HG02571 (cell line): ENCODE measurements around the gene CHRD.

ENCODE experiments used
- ATAC-seq: cut with Tn5 transposase; IDR thresholded peaks from one replicate; pipeline ENCODE4 v1.9.1; 2021; ENCODE audit warnings: mild to moderate bottlenecking, moderate library complexity; ENCODE audit not compliant: unreplicated experiment

CHRD gene

DNA sequence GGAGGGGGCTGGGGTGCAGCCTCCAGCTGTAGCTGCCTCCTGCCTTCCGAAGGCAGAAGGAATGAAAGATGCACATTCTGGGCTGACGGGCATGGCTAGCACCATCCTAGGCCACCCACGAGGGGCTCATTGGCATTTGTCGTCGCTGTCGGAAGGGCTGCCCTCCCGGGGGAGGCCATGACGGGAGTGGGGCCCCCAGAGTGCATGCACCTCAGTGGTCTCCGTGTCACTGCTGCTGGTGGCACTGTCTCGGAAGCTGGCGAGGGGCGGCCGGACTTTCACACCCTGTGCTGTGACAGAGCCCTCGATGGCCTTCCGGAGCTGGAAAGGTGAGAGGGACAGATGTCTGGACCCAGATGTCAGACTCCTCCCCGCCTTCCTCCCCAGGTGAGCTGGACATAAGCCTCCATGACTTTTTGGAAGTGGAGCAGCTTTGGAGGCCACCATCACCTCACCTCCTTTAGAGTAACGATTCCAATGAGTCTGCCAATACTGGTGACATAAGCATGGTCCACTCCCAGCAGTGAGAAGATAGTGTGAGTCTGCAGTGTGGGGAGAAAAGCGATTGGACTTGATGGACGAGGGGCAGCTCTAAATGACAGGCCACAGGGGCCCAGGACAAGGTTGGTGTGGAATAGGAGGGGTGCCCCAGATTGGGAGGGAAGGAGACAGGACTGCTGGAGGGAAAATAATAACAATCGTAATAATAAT, 33.2 kb upstream of the CHRD start:
- ATAC-seq = no peak

DNA sequence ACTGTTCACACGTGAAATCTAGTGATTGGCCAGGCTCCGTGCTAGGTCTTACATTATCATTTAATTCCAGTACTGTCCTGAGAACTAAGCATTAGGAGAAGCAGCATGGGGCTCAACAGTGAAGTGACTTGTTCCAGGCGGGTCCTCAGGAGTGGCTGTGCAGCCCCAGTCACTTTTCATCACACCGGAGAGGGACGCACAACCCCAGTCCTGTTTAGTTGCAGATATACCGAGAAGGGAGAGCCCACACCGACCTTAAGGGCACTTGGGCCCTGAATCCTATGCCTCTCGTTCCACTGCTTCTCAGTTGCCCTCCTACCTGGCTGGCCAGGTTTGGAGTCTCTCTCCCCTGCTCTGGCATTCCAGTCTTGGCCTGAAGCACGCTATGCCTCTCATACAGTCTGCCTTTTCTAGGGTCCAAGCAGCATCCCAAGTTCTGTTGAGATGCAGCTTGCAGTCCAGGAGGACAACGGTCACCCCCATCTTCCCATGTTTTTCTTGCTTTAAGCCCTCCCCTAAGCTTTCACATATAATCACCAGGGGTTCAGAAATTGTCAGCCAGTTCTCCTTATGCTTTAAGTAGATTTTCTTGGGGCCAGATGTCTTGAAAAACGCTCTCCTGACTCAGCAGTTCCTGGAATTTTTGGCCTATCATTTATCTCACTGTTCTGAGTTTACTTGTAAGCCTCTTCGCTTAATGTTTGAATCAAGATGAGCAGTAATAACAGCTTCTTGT, 32.4 kb upstream of the CHRD start:
- no peak for ATAC-seq

DNA sequence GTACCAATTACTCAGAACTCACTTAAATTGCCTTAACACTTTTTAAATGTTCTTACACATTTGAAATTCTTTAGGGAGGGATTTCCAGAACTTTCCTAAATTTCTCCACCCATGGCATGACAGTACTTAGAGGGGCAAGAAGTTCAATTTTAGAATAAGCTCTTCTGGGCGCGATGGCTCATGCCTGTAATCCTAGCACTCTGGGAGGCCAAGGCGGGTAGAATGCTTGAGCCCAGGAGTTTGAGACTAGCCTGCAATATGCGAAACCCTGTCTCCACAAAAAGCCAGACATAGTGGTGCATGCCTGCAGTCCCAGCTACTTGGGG, 31.8 kb upstream of the CHRD start:
- no peak for ATAC-seq

DNA sequence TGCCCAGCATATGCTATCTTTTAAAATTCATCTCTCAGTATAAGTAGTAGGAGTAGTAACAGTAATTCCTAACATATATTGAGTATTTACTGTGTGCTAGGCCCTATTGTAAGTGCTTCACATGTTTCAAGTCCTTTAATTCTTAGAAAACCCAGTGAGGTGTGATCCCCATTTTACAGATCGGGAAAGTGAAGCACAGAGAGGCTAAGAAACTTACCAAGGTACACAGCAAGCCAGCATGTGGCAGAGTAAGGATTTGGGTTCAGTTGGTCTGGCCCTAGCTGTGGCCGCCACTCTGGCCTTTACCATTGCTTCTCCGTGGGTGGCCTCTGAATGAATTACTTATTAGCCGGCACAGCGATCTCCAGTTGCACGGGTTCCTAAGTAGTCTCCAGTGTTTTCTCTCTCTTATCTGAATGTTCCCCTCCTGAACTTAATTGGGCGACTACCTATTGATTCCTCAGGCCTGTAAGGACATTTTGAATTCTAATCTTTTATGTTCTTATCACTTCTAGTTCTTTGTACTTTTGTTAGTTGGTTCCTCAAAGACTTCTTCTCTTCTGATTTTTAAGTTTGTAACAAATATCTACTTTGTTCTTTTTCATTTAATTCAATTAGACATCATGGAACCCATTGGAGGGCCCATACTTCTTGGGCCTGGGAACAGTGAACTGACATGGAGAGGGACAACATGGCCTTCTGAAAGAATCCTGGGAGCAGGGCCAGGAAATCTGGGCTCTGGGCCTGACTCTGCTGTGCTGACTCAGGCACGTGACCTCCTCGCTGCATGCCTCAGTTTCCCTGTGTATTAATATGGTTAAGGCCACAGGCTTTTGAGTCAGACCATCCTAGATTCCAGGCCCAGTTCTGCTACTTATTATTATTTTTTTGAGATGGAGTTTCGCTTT, 30.0 kb upstream of the CHRD start:
- no peak for ATAC-seq

DNA sequence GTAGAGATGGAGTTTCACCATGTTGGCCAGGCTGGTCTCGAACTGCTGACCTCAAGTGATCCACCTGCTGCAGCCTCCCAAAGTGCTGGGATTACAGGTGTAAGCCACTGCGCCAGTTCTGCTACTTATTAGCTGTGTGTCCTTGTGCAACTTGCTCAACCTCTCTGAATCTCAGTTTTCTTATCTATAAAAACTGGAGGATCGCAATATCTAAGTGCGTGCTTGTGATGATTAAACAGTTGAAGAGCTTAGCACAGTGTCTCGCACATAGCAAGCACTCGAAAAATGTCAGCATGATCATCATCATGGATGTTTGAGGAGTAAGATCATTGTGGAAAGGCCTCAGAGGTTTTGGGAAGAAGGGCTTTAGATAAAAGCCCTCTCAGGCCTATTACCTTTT, 29.2 kb upstream of the CHRD start:
- ATAC-seq = no peak

DNA sequence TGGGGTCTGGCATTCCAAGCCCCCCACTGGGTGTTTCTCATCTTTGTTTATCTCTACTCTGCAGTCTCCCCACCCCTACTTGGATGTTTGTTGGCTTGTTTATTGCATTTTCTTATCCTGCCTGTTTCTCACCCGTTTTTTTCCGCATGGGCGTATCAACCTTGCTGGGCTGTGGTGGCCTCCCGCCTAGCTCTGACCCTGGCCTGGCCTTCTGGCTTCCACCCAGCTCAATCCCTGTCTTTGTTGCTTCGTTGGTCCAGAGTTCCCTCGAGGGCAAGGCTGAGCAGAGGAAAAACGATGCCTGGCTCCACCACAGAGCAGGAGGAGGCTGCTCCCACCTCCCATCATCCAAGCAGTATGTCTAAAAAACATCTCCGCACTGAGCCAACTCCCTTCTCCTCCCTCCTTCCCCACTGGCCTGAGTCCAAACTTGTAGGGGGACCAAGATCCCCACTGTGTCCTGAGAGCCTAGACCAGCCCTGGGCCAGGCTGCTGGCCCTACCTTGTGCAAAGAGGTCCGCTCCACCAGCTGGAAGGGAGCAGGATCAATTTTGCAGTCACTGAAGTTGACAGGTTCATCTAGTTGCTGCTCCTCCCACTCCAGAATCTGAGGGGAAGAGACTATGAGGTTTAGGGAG, 28.2 kb upstream of the CHRD start:
- no peak for ATAC-seq

DNA sequence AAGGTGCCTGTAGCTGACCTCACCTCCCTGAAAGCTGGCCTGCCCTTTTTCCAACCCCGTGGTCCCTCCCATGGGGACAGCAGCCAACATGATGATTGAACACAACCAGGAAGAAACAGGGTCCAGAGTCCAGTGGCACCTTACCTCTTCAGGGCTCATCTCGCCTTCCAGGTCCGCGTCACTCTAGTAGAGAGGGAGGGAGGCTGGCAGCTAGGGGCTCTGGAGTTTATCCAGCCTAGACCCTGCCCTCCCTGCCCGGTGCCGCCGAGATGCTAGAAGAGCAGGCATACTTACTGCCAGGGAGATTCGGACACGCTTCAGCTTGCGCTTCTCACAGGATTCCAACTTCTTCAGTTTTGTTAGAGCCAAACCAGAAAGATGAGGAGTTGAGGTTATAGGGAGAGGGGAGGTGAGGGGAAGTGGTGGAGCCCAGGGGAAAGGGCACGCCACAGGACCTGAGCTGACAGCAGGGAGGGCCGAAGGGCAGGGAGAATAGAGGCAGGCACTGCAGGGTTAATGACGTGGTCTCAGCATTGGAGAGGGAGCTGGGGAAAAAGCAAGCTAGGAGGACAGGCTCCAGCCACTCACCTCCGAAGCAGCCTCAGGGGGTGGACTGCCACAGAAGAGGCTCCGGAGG, 27.6 kb upstream of the CHRD start:
- ATAC-seq = no peak

DNA sequence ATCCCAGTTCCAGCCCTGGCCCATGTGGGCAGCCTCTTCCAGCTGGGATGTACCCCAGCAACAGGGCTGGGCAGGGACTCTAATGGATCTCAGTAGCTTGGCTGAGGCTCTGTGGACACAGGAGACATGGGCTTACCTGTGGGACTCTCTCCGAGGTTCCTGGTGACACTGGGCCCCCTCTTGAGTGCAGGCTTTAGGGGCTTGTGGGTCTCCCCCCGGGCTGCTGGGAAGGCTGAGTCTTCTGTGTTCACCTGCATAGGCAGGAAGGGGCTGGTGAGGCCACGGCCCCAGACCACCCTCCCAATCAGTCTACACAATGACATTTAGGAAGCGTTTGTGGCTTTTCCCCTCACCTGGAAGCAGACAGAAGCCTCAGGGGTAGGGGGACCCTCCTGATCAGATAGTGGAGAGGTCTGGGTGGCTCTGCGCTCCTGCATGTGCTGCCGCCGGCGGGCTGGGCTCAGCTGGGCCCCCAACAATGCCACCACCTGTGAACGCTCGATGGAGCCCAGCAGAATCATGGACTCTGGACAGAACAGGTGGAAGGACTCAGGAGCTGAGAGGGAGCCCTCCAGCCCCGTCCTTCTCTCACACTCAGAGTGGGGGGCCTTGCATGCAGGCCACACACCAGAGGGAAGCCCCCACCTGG, 26.8 kb upstream of the CHRD start:
- no peak for ATAC-seq

DNA sequence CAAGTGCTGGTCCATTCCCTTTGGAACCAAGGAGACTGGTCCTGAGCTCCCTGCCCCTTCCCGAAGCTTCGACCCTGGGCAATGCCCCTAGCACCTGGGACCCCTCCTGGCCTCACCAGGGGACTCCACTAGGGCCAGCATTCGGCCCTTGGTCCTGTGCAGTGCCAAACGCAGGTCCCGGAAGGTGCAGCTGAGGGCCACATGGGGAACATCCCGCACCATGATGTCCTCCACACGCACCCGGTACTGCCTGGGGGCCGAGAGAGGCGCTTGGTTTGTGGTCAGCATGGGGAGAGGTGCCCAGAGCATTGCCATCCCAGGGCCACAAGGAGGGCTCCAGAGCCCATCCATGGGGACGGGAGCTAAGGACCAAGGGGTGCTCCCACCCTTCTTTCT, 26.3 kb upstream of the CHRD start:
- no peak for ATAC-seq

DNA sequence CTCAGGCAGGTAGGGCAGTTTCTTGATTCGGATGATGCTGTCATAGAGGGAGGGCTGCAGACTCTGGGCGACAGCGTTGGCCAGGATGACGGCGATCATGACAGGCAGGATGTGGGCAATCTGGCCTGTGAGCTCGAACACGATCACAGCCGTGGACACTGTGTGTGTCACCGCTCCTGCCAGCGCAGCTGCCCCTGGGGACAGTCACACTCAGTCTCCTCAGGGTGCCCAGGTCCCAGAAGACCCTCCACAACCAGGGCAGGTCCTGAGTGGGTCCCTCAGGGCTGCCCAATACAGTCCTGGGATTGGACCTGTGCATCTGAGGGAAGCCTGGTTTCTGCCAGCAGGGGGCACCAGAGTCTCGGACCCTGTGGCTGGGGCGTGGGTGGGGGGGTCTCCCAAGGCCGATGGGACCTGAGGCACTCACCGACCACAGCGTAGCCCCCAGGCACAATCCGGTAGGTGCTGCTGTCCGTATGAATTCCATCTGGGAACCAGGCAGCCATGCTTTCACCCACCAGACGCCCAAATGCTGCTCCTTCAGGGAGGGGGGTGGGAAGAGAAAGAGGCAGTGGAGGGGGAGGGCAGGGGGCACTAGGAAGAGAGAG, 25.6 kb upstream of the CHRD start:
- ATAC-seq = no peak

DNA sequence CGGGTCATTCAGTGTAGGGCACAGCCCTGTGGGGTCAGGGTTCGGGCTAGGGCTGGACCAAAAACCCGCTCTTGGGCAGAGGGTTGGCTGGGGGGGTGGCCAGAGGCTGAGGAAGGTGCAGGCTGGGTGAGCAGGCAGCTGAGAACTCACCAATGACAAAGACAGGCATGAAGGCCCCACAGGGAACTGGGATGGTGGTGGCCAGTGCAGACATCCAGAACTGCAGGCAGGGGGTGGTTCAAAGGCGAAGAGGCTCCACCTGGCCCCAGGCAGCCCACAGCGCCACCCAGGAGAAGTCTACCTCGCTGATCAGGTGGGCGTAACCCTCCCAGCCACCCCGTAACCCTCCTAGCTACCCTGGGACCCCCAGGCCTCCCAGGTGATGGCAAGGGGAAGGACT, 25.1 kb upstream of the CHRD start:
- ATAC-seq = no peak

DNA sequence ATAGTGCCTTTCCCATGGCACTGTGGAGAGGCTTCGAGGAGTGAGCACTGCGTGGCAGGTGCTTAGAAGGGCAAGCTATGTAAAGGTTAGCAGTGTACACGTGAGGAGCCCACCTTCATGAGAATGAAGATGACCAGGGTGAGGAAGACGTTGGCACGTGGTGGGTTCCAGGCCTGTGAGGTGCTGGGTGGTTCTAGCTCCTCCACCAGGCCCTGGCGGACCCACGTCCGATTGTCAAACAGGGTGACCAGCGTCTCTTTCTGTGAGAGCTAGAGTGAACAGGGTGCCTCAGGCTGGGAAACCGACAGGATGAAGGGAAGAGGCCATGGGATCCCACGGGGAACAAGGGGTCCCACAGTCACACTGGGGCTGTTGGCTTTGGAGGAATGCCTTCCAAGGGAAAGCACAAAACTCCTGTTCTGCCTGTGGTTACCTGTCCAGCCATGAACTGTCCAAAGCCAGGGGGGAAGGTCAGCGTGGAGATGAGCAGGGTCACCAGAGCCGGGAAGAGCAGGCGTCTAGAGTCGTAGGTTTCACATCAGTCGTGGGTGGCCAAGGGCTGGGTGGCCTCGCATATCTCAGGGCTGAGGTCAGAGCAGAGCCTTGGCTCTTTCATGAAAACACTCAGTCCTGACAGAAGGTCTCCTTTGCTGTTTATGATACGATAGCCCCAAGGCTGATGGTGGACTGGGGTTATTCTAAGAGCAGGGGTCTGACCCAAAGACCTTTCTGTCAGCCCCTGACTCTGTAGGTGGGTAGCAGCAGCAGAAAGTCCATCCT, 24.4 kb upstream of the CHRD start:
- ATAC-seq = no peak

DNA sequence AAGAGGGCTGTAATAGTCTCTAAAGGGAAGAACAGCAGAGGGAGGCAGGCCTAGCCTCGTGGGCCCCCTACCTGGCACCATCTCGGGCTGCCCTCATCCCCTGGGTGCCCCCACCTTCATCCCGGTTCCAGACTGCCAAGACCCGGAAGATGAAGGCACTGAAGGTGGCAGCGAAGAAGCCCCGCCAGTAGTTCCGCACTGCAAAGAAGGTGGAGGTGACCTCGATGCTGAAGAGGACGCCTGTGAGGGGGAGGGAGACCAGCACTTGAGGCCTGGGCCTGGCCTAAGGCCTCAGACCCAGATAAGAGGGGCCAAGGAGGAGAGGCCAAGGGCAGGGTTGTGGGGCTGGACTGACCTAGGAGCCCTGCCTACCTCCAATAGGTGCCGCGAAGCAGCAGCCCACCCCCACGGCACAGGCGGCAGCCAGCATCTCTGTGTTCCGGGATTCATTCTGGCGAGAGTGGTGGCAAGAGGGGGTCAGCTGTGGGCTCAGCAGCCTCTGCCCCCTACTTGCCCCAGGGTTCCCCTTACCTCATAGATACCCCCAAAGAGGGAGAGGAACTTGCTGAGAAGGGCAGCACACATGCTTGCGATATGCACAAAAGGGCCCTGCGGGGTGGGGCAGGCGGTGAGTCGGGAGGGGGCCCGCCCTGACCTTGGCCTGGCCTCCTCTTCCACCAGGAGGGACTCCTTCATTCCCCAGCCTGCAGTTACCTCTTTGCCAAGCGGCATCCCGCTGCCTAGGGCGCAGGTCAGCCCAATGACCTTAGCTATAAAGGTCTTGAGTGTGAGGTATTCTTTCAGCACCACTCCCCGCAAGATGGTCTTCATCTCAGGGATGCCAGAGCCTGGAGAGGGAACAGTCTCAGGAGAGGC, 22.4 kb upstream of the CHRD start:
- no peak for ATAC-seq

DNA sequence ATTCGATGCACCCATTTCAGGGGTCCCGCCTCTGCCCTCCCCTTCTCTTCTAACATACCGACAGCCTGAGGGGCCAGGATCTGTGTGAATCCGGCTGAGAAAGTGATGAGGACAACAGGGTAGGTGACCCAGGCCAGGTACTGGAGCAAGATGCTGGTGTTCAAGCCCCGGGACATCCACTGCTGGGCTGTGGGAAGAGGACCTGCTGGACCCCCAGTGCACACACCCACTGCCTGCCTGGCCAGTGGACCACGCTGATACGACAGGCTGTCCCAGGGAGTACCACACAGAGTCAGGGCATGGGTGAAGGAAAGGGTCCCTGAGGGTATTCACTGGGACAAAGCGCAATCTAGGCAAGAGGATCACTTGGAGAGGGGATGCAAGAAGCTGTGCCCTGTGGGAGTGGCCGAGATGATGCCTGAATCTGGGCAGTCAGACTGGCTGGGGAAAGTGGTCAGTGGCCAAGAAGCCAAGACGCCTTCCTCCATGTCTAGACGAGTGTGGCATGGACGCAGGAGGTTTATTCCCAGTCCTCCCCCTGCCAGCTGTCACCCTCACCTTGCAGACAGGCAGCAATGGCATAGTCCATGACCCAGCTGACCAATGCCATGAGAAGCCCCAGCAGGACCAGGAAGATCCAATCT, 21.6 kb upstream of the CHRD start:
- ATAC-seq = no peak

DNA sequence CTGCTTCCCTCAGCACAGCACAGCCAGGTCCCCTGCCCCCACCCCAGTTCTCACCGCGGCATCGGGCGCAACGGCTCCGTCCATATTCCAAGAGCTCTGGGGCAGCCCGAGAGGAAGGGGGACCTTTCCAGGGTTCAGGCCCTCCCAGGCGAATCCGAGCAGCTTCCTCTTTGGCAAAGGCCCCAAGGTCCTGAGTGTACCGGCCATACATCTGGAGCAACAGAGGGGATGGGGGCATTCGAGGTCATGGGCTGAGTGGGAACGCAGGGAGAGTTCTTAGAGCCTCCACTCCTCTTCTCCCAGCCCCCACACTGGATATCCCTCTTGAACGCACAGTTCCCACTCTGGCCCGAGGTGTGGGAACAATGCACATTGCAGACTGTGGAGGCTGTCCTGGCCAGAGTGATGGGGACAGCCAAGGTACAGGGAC, 20.9 kb upstream of the CHRD start:
- ATAC-seq = no peak

DNA sequence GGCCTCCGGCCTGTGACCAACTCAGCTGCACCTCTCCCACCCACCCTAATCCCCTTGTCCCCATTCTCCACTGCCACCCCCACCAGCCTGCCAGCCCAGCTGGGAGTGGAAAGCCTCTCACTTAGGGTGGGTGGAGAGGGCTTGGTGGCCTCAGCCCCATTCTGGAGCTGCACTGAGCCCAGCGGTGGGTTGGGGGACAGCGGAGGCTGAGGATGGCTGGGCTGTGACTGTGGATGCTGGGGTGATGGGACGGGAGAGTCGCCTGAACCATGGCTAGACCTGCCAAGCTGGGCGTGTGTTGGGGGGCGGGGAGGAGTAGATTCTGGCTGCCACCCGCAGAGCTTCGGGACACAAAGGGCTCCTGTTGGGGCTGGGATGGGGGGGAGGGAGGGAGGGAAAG, 20.2 kb upstream of the CHRD start:
- ATAC-seq = no peak

DNA sequence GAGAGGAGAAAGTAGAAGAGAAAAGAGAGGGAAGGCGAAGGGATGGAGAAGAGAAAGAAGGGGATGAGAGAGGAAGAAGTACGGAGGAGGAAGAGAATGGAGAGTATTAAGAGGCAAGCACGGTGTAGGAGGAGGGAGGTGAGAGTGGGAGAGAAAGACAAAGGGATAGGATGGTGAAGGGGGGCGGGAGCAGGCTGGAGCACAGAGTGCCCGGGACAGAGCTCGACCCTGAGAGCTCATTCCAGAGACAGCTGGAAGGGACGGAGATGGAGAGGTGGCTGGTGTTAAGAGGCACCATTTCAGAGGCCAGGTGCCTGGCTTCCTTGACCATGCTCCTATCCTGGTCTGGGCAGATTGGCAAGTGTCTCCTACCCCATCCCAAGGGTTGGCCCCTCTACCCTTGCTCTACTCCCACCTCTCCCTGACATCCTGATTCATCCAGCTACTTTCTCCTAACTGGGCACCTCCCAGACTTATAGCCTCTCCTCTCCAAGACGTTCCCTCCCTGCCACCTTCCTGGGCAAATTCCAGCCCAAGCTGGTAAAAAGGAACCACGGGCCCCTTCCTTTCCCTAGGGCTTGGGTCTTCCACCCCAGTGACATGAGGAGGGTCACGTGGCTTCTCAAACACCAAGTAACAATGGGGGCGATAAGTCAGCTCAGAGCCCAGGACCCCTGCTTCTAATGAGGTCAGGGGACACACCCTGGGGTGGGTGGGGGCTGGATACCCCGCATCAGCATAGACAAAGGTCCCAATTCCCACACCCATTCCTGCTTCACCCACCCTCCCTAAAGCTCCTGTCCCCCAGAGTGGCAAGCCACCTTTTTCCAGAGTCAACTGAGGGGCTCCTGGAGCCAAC, 19.6 kb upstream of the CHRD start:
- no peak for ATAC-seq
